ENCODE measurements around the gene PHF21B.

DNA sequence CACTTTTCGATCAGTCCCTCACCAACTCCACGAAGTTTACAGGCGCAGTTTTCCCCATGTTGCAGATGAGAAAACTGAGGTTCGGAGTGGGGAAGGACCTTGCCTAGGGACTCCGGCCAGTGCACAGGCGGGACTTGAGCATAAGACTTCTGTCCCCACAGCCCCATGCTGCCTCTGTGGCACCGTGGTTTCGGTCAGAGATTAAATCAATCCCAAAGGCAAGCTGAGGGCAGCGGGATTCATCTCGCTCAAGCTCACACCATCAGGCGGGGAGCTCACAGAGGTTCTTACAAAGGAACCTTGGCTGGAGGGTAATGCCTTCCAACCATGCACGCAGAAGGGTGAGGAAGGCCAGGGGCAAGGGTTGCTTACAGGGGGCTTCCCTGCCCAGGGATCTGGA, 115.5 kb downstream of the PHF21B start:
- TF ChIP-seq, protein P1, sequence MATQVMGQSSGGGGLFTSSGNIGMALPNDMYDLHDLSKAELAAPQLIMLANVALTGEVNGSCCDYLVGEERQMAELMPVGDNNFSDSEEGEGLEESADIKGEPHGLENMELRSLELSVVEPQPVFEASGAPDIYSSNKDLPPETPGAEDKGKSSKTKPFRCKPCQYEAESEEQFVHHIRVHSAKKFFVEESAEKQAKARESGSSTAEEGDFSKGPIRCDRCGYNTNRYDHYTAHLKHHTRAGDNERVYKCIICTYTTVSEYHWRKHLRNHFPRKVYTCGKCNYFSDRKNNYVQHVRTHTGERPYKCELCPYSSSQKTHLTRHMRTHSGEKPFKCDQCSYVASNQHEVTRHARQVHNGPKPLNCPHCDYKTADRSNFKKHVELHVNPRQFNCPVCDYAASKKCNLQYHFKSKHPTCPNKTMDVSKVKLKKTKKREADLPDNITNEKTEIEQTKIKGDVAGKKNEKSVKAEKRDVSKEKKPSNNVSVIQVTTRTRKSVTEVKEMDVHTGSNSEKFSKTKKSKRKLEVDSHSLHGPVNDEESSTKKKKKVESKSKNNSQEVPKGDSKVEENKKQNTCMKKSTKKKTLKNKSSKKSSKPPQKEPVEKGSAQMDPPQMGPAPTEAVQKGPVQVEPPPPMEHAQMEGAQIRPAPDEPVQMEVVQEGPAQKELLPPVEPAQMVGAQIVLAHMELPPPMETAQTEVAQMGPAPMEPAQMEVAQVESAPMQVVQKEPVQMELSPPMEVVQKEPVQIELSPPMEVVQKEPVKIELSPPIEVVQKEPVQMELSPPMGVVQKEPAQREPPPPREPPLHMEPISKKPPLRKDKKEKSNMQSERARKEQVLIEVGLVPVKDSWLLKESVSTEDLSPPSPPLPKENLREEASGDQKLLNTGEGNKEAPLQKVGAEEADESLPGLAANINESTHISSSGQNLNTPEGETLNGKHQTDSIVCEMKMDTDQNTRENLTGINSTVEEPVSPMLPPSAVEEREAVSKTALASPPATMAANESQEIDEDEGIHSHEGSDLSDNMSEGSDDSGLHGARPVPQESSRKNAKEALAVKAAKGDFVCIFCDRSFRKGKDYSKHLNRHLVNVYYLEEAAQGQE (IDR thresholded peaks at IDR 0.05; ENCODE audit: insufficient read depth in 1 of 2, low read depth in 2 of 2, low read length in 2 of 2): no peak
- TF ChIP-seq POLR2AphosphoS5 (IDR thresholded peaks at IDR 0.05; ENCODE audit: low read depth, low read length) (no peak), TAF1 (IDR thresholded peaks at IDR 0.05; ENCODE audit: borderline replicate concordance, insufficient read depth, low read length) (no peak), SIN3A (IDR thresholded peaks at IDR 0.05; ENCODE audit: borderline replicate concordance, insufficient read depth, low read length) (no peak)

All from PFSK-1 (cell line).